Mesenchymal stem cell (in vitro differentiated cells and primary cell): Measurements from ENCODE around the gene AKAP9.

Experiments used
- DNase-seq: peaks from one replicate; pipeline ENCODE4 v3.0.0-alpha.2; 2013
- H2AFZ ChIP-seq: one replicate; pipeline ENCODE4 v1.6.1; 2013; ENCODE audit warnings: low read depth, mild to moderate bottlenecking, control low read depth, inconsistent platforms, low read length, moderate library complexity
- H2AK5ac ChIP-seq: 2 replicates; pipeline ENCODE4 v1.6.1; 2013; ENCODE audit warnings: low read length, moderate library complexity, mild to moderate bottlenecking, inconsistent platforms; ENCODE audit not compliant: severe bottlenecking
- H2BK120ac ChIP-seq: one replicate; pipeline ENCODE4 v1.6.1; 2013; ENCODE audit warnings: low read depth, mild to moderate bottlenecking, inconsistent platforms, low read length, moderate library complexity
- H2BK12ac ChIP-seq, 2 experiments: one replicate each; pipeline ENCODE4 v1.6.1; 2013; ENCODE audit warnings: inconsistent platforms in 2 of 2, low read length in 2 of 2, mild to moderate bottlenecking in 2 of 2, moderate library complexity in 2 of 2, control low read depth in 1 of 2
- H2BK15ac ChIP-seq: one replicate; pipeline ENCODE4 v1.6.1; 2013; ENCODE audit warnings: mild to moderate bottlenecking, low read depth, inconsistent platforms; ENCODE audit not compliant: poor library complexity, severe bottlenecking
- H2BK5ac ChIP-seq: 2 replicates; pipeline ENCODE4 v1.6.1; 2013; ENCODE audit warnings: low read depth, mild to moderate bottlenecking, low read length, control low read depth, inconsistent platforms; ENCODE audit not compliant: poor library complexity, severe bottlenecking
- H3K14ac ChIP-seq, 2 experiments: one replicate each; pipeline ENCODE4 v1.6.1; 2013; ENCODE audit warnings: inconsistent platforms in 2 of 2, low read length in 2 of 2, control low read depth in 1 of 2, mild to moderate bottlenecking in 1 of 2, moderate library complexity in 1 of 2
- H3K18ac ChIP-seq, 2 experiments: one replicate each; pipeline ENCODE4 v1.6.1; 2013; ENCODE audit warnings: inconsistent platforms in 2 of 2, low read length in 2 of 2, control low read depth in 1 of 2, low read depth in 1 of 2, mild to moderate bottlenecking in 1 of 2
- H3K23ac ChIP-seq, 2 experiments: one replicate each; pipeline ENCODE4 v1.6.1; 2013; ENCODE audit warnings: inconsistent platforms in 2 of 2, low read length in 2 of 2, mild to moderate bottlenecking in 2 of 2, moderate library complexity in 2 of 2, control low read depth in 1 of 2
- H3K27ac ChIP-seq: 2 replicates; pipeline ENCODE4 v1.5.1; 2013; ENCODE audit warnings: mild to moderate bottlenecking, moderate library complexity, low read length, control low read depth, inconsistent platforms; ENCODE audit not compliant: poor library complexity, severe bottlenecking
- H3K27me3 ChIP-seq, 2 experiments: 2 replicates each; pipeline versions ENCODE4 v1.6.1 to v1.7.0; 2013; ENCODE audit warnings: low read length in 2 of 2, mild to moderate bottlenecking in 2 of 2, moderate library complexity in 2 of 2, control low read depth in 1 of 2, inconsistent platforms in 1 of 2; ENCODE audit not compliant: control insufficient read depth in 1 of 2, insufficient read depth in 1 of 2
- H3K36me3 ChIP-seq, 2 experiments: 2 replicates each; pipeline versions ENCODE4 v1.6.1 to v1.7.0; 2013; ENCODE audit warnings: low read length in 2 of 2, control low read depth in 1 of 2, inconsistent platforms in 1 of 2, low read depth in 1 of 2, mild to moderate bottlenecking in 1 of 2; ENCODE audit not compliant: insufficient read depth in 2 of 2, control insufficient read depth in 1 of 2
- H3K4ac ChIP-seq, 2 experiments: one replicate each; pipeline ENCODE4 v1.6.1; 2013; ENCODE audit warnings: inconsistent platforms in 2 of 2, low read length in 2 of 2, mild to moderate bottlenecking in 2 of 2, moderate library complexity in 2 of 2, control low read depth in 1 of 2, low read depth in 1 of 2
- H3K4me1 ChIP-seq: 2 replicates; pipeline ENCODE4 v1.6.1; 2013; ENCODE audit warnings: low read depth, low read length, control low read depth; ENCODE audit not compliant: control insufficient read depth, insufficient read depth
- H3K4me2 ChIP-seq: 2 replicates; pipeline ENCODE4 v1.6.1; 2013; ENCODE audit warnings: low read length, mild to moderate bottlenecking, inconsistent platforms; ENCODE audit not compliant: poor library complexity, severe bottlenecking
- H3K4me3 ChIP-seq, 2 experiments: 2 replicates each; pipeline versions ENCODE4 v1.5.1 to v1.7.0; 2013; ENCODE audit warnings: low read length in 2 of 2, mild to moderate bottlenecking in 2 of 2, control low read depth in 1 of 2, low read depth in 1 of 2; ENCODE audit not compliant: insufficient read depth in 1 of 2
- H3K79me1 ChIP-seq: replicated peaks from 2 replicates; pipeline ENCODE4 v1.6.1; 2013; ENCODE audit warnings: mild to moderate bottlenecking, control low read depth, low read length, inconsistent platforms; ENCODE audit not compliant: poor library complexity, severe bottlenecking
- H3K9ac ChIP-seq: 2 replicates; pipeline ENCODE4 v1.7.0; 2013; ENCODE audit warnings: mild to moderate bottlenecking, low read length, moderate library complexity
- H3K9me3 ChIP-seq: 2 replicates; pipeline ENCODE4 v1.7.0; 2013; ENCODE audit warnings: mild to moderate bottlenecking, low read length; ENCODE audit not compliant: control insufficient read depth
- H4K8ac ChIP-seq: one replicate; pipeline ENCODE4 v1.6.1; 2013; ENCODE audit warnings: inconsistent platforms, mild to moderate bottlenecking, low read length, moderate library complexity
- H4K91ac ChIP-seq: one replicate; pipeline ENCODE4 v1.6.1; 2013; ENCODE audit warnings: mild to moderate bottlenecking, low read length, inconsistent platforms
- WGBS: methylation state at CpG from one replicate; pipeline ENCODE4 v1.1.7; 2013; ENCODE audit warnings: mixed read lengths; 5-methylcytosine and 5-hydroxymethylcytosine counted together

The AKAP9 gene

GRCh38 chr7:92088266-92088665, 147.6 kb downstream of the AKAP9 start:
- Histone ChIP-seq H2BK120ac (no peak overlapping the region), H3K36me3 (peaks cover 10 to 91% of the 10 kb centered on the region in 2 experiments), H2AFZ (no peak overlapping the region), H3K9ac (no peak overlapping the region), H3K23ac (no peak overlapping the region), H3K18ac (no peak overlapping the region), H3K4me2 (no peak overlapping the region), H2AK5ac (no peak overlapping the region), H3K4me3 (no peak overlapping the region), H3K79me1 (peaks cover 3% of the 10 kb centered on the region), H2BK5ac (no peak overlapping the region), H3K27ac (no peak overlapping the region), H2BK15ac (no peak overlapping the region), H4K8ac (no peak overlapping the region), H3K4me1 (no peaks in the 10 kb centered on the region), H3K9me3 (peaks cover 13% of the 10 kb centered on the region), H4K91ac (no peak overlapping the region), H2BK12ac (no peak overlapping the region), H3K27me3 (no peaks in the 10 kb centered on the region), H3K14ac (no peak overlapping the region), H3K4ac (no peak overlapping the region)
- WGBS: no CpG with 5 or more reads among the region's 1 CpG
- DNase-seq: no peak

GRCh38 chr7:92092210-92092609, 151.5 kb downstream of the AKAP9 start:
- Histone ChIP-seq H3K79me1 (peaks cover 3% of the 10 kb centered on the region), H3K14ac (no peak overlapping the region), H2BK12ac (no peak overlapping the region), H4K8ac (no peak overlapping the region), H2BK5ac (no peak overlapping the region), H3K9ac (no peak overlapping the region), H3K18ac (no peak overlapping the region), H3K27me3 (no peaks in the 10 kb centered on the region), H3K36me3 (peaks cover 18 to 80% of the 10 kb centered on the region in 2 experiments), H3K4me3 (no peak overlapping the region), H2BK15ac (no peak overlapping the region), H2BK120ac (no peak overlapping the region), H2AFZ (no peak overlapping the region), H2AK5ac (no peak overlapping the region), H3K4ac (no peak overlapping the region), H4K91ac (no peak overlapping the region), H3K23ac (no peak overlapping the region), H3K27ac (no peak overlapping the region), H3K4me2 (no peak overlapping the region), H3K4me1 (no peaks in the 10 kb centered on the region), H3K9me3 (peaks cover 7% of the 10 kb centered on the region)
- WGBS: 100% methylated on average over 1 of the region's 1 CpG
- no peak for DNase-seq

- Histone ChIP-seq H4K91ac (no peak overlapping the region), H2BK120ac (no peak overlapping the region), H3K4ac (no peak overlapping the region), H3K4me1 (no peaks in the 10 kb centered on the region), H3K4me2 (no peak overlapping the region), H3K14ac (no peak overlapping the region), H3K4me3 (no peak overlapping the region), H3K9me3 (no peaks in the 10 kb centered on the region), H2BK5ac (no peak overlapping the region), H3K18ac (no peak overlapping the region), H3K23ac (no peak overlapping the region), H3K9ac (no peak overlapping the region), H3K27me3 (no peaks in the 10 kb centered on the region), H2BK15ac (no peak overlapping the region), H3K36me3 (peaks cover 15 to 81% of the 10 kb centered on the region in 2 experiments), H2AK5ac (no peak overlapping the region), H3K79me1 (peaks cover 3% of the 10 kb centered on the region), H2AFZ (no peak overlapping the region), H4K8ac (no peak overlapping the region), H3K27ac (no peak overlapping the region), H2BK12ac (no peak overlapping the region)
- WGBS: 100% methylated on average over 1 of the region's 1 CpG
- no peak for DNase-seq
These were observed 154.7 kb downstream of the AKAP9 start for GRCh38 chr7:92095380-92095779.

GRCh38 chr7:92100534-92100933, 159.9 kb downstream of the AKAP9 start:
- H3K9me3 ChIP-seq: no peaks in the 10 kb centered on the region
- H3K4me3 ChIP-seq: no peak overlapping the region
- no peak overlapping the region for H2BK120ac ChIP-seq
- H3K4me2 ChIP-seq: no peak overlapping the region
- DNase-seq: no peak
- no peak overlapping the region for H3K4ac ChIP-seq
- H2BK15ac ChIP-seq: no peak overlapping the region
- H3K79me1 ChIP-seq: no peaks in the 10 kb centered on the region
- H3K18ac ChIP-seq: no peak overlapping the region
- H4K91ac ChIP-seq: no peak overlapping the region
- H3K23ac ChIP-seq: no peak overlapping the region
- H3K36me3 ChIP-seq: peaks cover 19 to 83% of the 10 kb centered on the region in 2 experiments
- no peaks in the 10 kb centered on the region for H3K27me3 ChIP-seq
- no peak overlapping the region for H2BK5ac ChIP-seq
- no peak overlapping the region for H2AK5ac ChIP-seq
- no peak overlapping the region for H2AFZ ChIP-seq
- peaks cover 1% of the 10 kb centered on the region for H3K4me1 ChIP-seq
- no peak overlapping the region for H3K27ac ChIP-seq
- no peak overlapping the region for H3K14ac ChIP-seq
- no peak overlapping the region for H4K8ac ChIP-seq
- no peak overlapping the region for H3K9ac ChIP-seq
- H2BK12ac ChIP-seq: no peak overlapping the region
- WGBS: 96% methylated on average over 1 of the region's 1 CpG
